CD4-positive, CD25-positive, alpha-beta regulatory T cell (primary cell): ENCODE results near the gene DNMT3A. TPM values are rescaled to one million over a fixed set of nuclear protein-coding genes. Genes with fewer than 3 reads are reported as not detected.

Source experiments
- ATAC-seq, 2 donors: fragments of 150-1000 bp; cut with Tn5 transposase; one replicate each; pipeline ENCODE4 v1.10.0; 2021; ENCODE audit warnings: low read depth in 2 of 2, moderate number of reproducible peaks in 2 of 2, moderate library complexity in 1 of 2
- DNase-seq, 3 donors: peaks; one replicate each; pipeline versions ENCODE4 v3.0.0 to v3.0.0-alpha.2; 2012 to 2022; ENCODE audit warnings: mixed read lengths in 1 of 3
- H3K27ac ChIP-seq: one replicate; pipeline ENCODE4 v1.7.0; 2013; ENCODE audit warnings: mild to moderate bottlenecking, low read length; ENCODE audit not compliant: insufficient read depth, poor library complexity, severe bottlenecking
- H3K27me3 ChIP-seq: one replicate; pipeline ENCODE4 v1.7.0; 2013; ENCODE audit warnings: low read length; ENCODE audit not compliant: control insufficient read depth, insufficient read depth
- H3K36me3 ChIP-seq: one replicate; pipeline ENCODE4 v1.7.0; 2013; ENCODE audit warnings: mild to moderate bottlenecking, low read length, moderate library complexity; ENCODE audit not compliant: control insufficient read depth, insufficient read depth
- H3K4me1 ChIP-seq: 2 replicates; pipeline ENCODE4 v1.7.0; 2013; ENCODE audit warnings: mild to moderate bottlenecking, low read length; ENCODE audit not compliant: insufficient read depth, control insufficient read depth, poor library complexity, severe bottlenecking
- H3K4me3 ChIP-seq: one replicate; pipeline ENCODE4 v1.7.0; 2013; ENCODE audit warnings: low read depth, mild to moderate bottlenecking, low read length, moderate library complexity
- H3K9me3 ChIP-seq, 2 experiments: 1 replicate in 1 of 2; 2 replicates in 1 of 2; pipeline ENCODE4 v1.7.0; 2013; ENCODE audit warnings: low read length in 2 of 2, mild to moderate bottlenecking in 1 of 2, moderate library complexity in 1 of 2; ENCODE audit not compliant: control insufficient read depth in 2 of 2
- H3K27ac Mint-ChIP-seq, 3 donors: one replicate each; pipeline ENCODE4 v1.8.0; 2020 to 2022; ENCODE audit warnings: mild to moderate bottlenecking in 3 of 3, mixed read lengths in 3 of 3, moderate library complexity in 2 of 3
- H3K27me3 Mint-ChIP-seq: one replicate; pipeline ENCODE4 v1.8.0; 2022; ENCODE audit warnings: mild to moderate bottlenecking, mixed read lengths
- H3K36me3 Mint-ChIP-seq: one replicate; pipeline ENCODE4 v1.8.0; 2020; ENCODE audit warnings: mixed read lengths
- H3K4me1 Mint-ChIP-seq, 4 donors: one replicate each; pipeline ENCODE4 v1.8.0; 2020 to 2022; ENCODE audit warnings: mixed read lengths in 4 of 4, mild to moderate bottlenecking in 1 of 4
- H3K4me3 Mint-ChIP-seq, 4 donors: one replicate each; pipeline ENCODE4 v1.8.0; 2020 to 2022; ENCODE audit warnings: mild to moderate bottlenecking in 4 of 4, mixed read lengths in 4 of 4, moderate library complexity in 3 of 4
- H3K9me3 Mint-ChIP-seq, 7 donors: one replicate each; pipeline ENCODE4 v1.8.0; 2020 to 2022; ENCODE audit warnings: mixed read lengths in 7 of 7, mild to moderate bottlenecking in 3 of 7, moderate library complexity in 2 of 7
- polyA plus RNA-seq, 4 donors: library from polyadenylated mRNA; unstranded; fragments of 300-500 nt; fragmentation: Illumina TruSeq; gene quantifications; one replicate each; pipeline ENCODE4 v1.2.3, GENCODE V29; 2021
- total RNA-seq: library from RNA; stranded (reverse); gene quantifications from one replicate; pipeline ENCODE4 v1.2.3, GENCODE V29; 2022

DNMT3A gene
- total and polyA plus RNA-seq, 5 donors from 2014 or later: 8.1 to 81.0 (median 12.4) TPM

GRCh38 chr2:25198576-25198975 is 143.1 kb downstream of the DNMT3A start:
- Histone ChIP-seq H3K9me3 (no peaks in the 10 kb centered on the region), H3K4me3 (no peak overlapping the region), H3K27me3 (no peaks in the 10 kb centered on the region), H3K27ac (no peak overlapping the region), H3K36me3 (no peaks in the 10 kb centered on the region), H3K4me1 (no peaks in the 10 kb centered on the region)
- Mint-ChIP-seq H3K36me3 (no peaks in the 10 kb centered on the region), H3K9me3 (no peaks in the 10 kb centered on the region), H3K4me3 (no peak overlapping the region), H3K27me3 (peaks cover 17% of the 10 kb centered on the region), H3K4me1 (peaks cover 0 to 18% (median 3%) of the 10 kb centered on the region in 4 donors), H3K27ac (peak overlapping the region in 1 of 3 donors; percentile 3)
- ATAC-seq (no peak), DNase-seq (no peak)

GRCh38 chr2:25198209-25198525 is 143.6 kb downstream of the DNMT3A start:
- Histone ChIP-seq H3K4me3 (no peak overlapping the region), H3K36me3 (no peaks in the 10 kb centered on the region), H3K4me1 (no peaks in the 10 kb centered on the region), H3K27ac (no peak overlapping the region), H3K9me3 (no peaks in the 10 kb centered on the region), H3K27me3 (no peaks in the 10 kb centered on the region)
- Mint-ChIP-seq H3K4me1 (peaks cover 0 to 15% (median 3%) of the 10 kb centered on the region in 4 donors), H3K36me3 (no peaks in the 10 kb centered on the region), H3K9me3 (no peaks in the 10 kb centered on the region), H3K27ac (no peak overlapping the region), H3K27me3 (peaks cover 17% of the 10 kb centered on the region), H3K4me3 (no peak overlapping the region)
- DNase-seq (no peak), ATAC-seq (no peak)

GRCh38 chr2:25197336-25198208 is 144.2 kb downstream of the DNMT3A start:
- DNase-seq: no peak
- H3K36me3 Mint-ChIP-seq: no peaks in the 10 kb centered on the region
- no peak for ATAC-seq
- Histone ChIP-seq H3K9me3 (no peaks in the 10 kb centered on the region), H3K4me1 (no peaks in the 10 kb centered on the region), H3K27ac (no peak overlapping the region), H3K36me3 (no peaks in the 10 kb centered on the region), H3K27me3 (no peaks in the 10 kb centered on the region), H3K4me3 (no peak overlapping the region)
- H3K9me3 Mint-ChIP-seq: no peaks in the 10 kb centered on the region
- peaks cover 17% of the 10 kb centered on the region for H3K27me3 Mint-ChIP-seq
- H3K27ac Mint-ChIP-seq: no peak overlapping the region
- H3K4me1 Mint-ChIP-seq: peaks cover 0 to 15% (median 3%) of the 10 kb centered on the region in 4 donors
- H3K4me3 Mint-ChIP-seq: no peak overlapping the region

DNA sequence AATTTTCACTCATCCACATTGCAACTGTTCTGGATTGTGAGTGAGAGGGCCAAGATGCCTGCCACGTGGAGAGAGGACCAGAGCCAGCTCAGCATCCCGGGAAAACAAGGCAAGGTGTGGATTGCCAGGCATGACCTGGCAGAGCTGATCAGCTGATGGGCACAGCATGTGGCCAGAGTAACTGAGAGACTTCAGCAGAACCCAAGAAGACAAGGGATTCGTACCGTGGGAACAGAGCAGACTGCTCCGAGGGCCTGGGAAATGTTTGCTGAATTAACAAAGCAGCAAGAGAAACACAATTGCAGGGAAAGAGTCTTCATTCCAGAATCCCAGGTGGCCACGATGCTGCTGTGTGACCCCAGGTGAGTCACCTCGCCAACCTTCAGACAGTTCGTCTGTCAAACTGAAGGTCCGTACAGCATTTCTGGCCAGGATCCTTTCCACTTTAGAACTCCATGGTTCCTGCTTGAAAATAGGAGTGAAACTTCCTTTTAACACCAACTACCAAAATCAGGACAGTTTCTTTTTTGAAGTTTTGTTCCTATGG is 147.1 kb downstream of the DNMT3A start:
- peaks cover 0 to 10% (median 3%) of the 10 kb centered on the region in 4 donors for H3K4me1 Mint-ChIP-seq
- Histone ChIP-seq H3K9me3 (no peaks in the 10 kb centered on the region), H3K36me3 (no peaks in the 10 kb centered on the region), H3K4me1 (no peaks in the 10 kb centered on the region), H3K27ac (no peak overlapping the region), H3K27me3 (no peaks in the 10 kb centered on the region), H3K4me3 (no peak overlapping the region)
- H3K9me3 Mint-ChIP-seq: no peaks in the 10 kb centered on the region
- H3K36me3 Mint-ChIP-seq: peaks cover 3% of the 10 kb centered on the region
- H3K27me3 Mint-ChIP-seq: peaks cover 20% of the 10 kb centered on the region
- DNase-seq (no peak), ATAC-seq (no peak)
- H3K4me3 Mint-ChIP-seq: no peak overlapping the region
- peak overlapping the region in 2 of 3 donors; percentile 22 to 32 for H3K27ac Mint-ChIP-seq

GRCh38 chr2:25190536-25190935 is 151.2 kb downstream of the DNMT3A start:
- H3K27ac ChIP-seq: no peak overlapping the region
- Mint-ChIP-seq H3K9me3 (peaks cover 0 to 2% (median 0%) of the 10 kb centered on the region in 7 donors), H3K4me3 (no peak overlapping the region), H3K27me3 (peaks cover 16% of the 10 kb centered on the region), H3K36me3 (peaks cover 3% of the 10 kb centered on the region), H3K27ac (no peak overlapping the region), H3K4me1 (no peaks in the 10 kb centered on the region)
- ATAC-seq: no peak
- no peaks in the 10 kb centered on the region for H3K4me1 ChIP-seq
- no peak for DNase-seq
- no peaks in the 10 kb centered on the region for H3K36me3 ChIP-seq
- H3K4me3 ChIP-seq: no peak overlapping the region
- H3K27me3 ChIP-seq: no peaks in the 10 kb centered on the region
- H3K9me3 ChIP-seq: no peaks in the 10 kb centered on the region

DNA sequence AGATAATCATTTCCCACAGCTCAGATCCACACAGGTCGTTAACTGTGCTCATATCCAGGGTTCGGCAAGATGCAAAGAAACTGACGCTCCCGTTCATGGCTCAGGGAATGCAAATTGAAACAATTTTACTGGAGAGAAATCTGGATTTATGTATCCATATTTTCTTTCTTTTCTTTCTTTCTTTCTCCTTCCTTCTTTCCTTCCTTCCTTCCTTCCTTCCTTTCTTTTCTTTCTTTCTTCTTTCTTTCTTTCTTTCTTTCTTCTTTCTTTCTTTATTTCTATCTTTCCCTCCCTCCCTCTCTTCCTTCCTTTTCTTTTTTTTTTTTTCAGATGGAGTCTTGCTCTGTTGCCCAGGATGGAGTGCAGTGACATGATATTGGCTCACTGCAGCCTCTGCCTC is 153.3 kb downstream of the DNMT3A start:
- Mint-ChIP-seq H3K27me3 (peaks cover 16% of the 10 kb centered on the region), H3K36me3 (peaks cover 3% of the 10 kb centered on the region), H3K4me1 (no peaks in the 10 kb centered on the region), H3K9me3 (peaks cover 0 to 3% (median 0%) of the 10 kb centered on the region in 7 donors), H3K27ac (no peak overlapping the region), H3K4me3 (no peak overlapping the region)
- ATAC-seq (no peak), DNase-seq (no peak)
- H3K9me3 ChIP-seq: no peaks in the 10 kb centered on the region
- no peaks in the 10 kb centered on the region for H3K4me1 ChIP-seq
- H3K27me3 ChIP-seq: no peaks in the 10 kb centered on the region
- H3K4me3 ChIP-seq: no peak overlapping the region
- no peak overlapping the region for H3K27ac ChIP-seq
- H3K36me3 ChIP-seq: no peaks in the 10 kb centered on the region

DNA sequence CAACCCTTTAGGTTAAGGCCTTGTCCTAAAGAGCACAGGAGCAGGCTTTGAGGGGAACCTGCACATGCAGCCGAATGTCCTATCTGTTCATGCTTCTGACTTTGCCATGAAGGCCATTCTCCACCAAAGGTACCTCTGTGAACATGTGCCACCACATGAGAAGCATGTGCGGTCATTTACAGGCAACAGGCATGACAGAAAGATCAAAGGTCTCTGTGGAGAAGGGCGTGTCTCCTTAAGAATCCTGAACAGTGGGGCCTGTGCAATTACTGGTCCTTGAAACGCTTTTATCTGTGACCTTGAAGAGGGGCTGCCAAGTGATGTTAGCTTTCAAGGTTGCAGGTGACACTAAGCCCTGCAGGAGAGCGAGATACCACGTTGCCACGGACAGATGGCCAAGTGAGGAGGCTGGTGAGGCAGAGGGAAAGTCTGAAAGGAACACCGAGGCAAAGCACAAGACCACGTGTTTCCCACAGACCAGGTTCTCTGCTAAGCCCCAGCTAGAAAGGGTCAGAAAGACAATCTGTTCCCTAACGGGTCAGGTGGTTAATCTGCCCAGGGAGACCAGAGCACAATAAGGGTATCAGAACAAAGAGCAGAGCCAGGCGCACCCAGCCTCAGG is 153.9 kb downstream of the DNMT3A start:
- Mint-ChIP-seq H3K27ac (no peak overlapping the region), H3K27me3 (peaks cover 16% of the 10 kb centered on the region), H3K4me1 (no peaks in the 10 kb centered on the region), H3K9me3 (peaks cover 0 to 3% (median 0%) of the 10 kb centered on the region in 7 donors), H3K4me3 (no peak overlapping the region), H3K36me3 (peaks cover 3% of the 10 kb centered on the region)
- Histone ChIP-seq H3K4me3 (no peak overlapping the region), H3K36me3 (no peaks in the 10 kb centered on the region), H3K27ac (no peak overlapping the region), H3K4me1 (no peaks in the 10 kb centered on the region), H3K9me3 (no peaks in the 10 kb centered on the region), H3K27me3 (no peaks in the 10 kb centered on the region)
- no peak for ATAC-seq
- no peak for DNase-seq
